Activated T-helper 9 cell treated with anti-CD3 and anti-CD28 coated beads, Interleukin-2, amount 50 U/mL, for 16 hours (primary cell): ENCODE data around the gene GHR.
"Not testable (repeated sequence)": the region's sequence is repeated elsewhere in the genome, so short reads cannot be mapped to it uniquely, and the experiment has no call there.

Experiments
- DNase-seq: peaks from one replicate; pipeline ENCODE4 v3.0.0-alpha.2; 2020; ENCODE audit warnings: low read depth

Gene GHR

GRCh38 chr5:42718591-42718990, 295.4 kb downstream of the GHR start:
- no peak for DNase-seq

- no peak for DNase-seq
Measured at GRCh38 chr5:42719034-42719433, 295.8 kb downstream of the GHR start.

DNA sequence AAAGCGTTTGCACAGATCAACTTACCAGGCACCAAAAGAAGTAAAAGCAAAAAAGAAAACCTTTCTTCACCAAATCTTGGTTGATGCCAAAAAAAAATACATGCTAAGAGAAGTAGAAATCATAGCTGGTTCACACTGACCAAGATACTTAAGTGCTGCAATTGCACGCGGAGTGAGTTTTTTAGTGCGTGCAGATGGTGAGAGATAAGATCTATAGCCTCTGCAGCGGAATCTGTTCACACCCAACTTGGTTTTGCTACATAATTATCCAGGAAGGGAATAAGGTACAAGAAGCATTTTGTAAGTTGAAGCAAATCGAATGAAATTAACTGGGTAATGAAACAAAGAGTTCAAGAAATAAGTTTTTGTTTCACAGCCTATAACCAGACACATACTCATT, 297.0 kb downstream of the GHR start:
- no peak for DNase-seq

DNA sequence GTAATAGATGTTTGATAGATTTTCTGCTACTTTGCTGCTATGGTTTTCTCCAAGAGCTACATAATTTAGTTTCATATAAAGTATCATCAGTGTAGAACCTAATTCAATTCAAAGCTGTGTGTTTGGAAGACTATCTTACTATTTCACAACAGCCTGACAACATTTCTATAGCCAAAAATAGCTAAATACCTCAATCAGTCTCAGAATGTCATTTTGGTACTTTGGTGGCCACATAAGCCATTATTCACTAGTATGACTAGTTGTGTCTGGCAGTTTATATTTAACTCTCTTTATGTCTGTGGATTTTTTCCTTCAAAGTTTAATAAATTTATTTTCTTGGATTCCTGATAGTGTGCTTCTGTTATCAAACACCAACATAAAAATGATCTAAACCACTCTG, 298.2 kb downstream of the GHR start:
- no peak for DNase-seq

DNA sequence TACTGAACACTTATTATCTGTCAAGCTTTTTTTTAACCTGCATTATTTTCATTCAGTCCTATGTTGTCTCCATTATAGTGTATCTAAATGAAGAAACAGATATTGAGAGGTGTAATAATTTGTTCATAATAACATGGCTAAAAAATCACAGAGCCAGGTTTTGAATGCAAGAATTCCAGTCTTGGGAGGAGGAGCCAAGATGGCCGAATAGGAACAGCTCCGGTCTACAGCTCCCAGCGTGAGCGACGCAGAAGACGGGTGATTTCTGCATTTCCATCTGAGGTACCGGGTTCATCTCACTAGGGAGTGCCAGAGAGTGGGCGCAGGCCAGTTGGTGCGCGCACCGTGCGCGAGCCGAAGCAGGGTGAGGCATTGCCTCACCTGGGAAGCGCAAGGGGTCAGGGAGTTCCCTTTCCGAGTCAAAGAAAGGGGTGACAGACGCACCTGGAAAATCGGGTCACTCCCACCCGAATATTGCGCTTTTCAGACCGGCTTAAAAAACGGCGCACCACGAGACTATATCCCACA, 311.4 kb downstream of the GHR start:
- not testable (repeated sequence) for DNase-seq

- DNase-seq: no peak
Measured at GRCh38 chr5:42740920-42741319, 317.7 kb downstream of the GHR start.

- no peak for DNase-seq
Measured at GRCh38 chr5:42745426-42745825, 322.2 kb downstream of the GHR start.

- DNase-seq: no peak
Measured at GRCh38 chr5:42745856-42746255, 322.6 kb downstream of the GHR start.

DNA sequence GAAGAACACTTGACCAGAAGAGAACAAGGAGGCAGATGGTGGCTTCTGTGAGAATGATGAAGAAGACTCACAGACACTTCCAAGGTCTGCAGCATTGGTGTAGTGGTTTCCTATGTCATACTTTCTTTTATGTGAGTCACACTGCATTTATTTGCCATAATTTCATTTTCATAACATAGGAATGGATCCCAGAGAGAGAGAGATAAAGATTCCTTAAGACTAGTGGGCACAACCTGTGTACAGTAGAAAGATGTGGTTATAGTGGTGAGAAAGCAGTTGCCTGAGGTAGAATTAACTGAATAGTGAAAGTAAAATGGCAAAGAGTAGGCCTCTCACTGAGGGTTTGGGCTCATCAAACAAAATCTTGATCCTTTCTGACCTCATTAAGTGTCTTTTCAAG, 325.8 kb downstream of the GHR start:
- DNase-seq: no peak

GRCh38 chr5:42750507-42750906, 327.3 kb downstream of the GHR start:
- no peak for DNase-seq

DNA sequence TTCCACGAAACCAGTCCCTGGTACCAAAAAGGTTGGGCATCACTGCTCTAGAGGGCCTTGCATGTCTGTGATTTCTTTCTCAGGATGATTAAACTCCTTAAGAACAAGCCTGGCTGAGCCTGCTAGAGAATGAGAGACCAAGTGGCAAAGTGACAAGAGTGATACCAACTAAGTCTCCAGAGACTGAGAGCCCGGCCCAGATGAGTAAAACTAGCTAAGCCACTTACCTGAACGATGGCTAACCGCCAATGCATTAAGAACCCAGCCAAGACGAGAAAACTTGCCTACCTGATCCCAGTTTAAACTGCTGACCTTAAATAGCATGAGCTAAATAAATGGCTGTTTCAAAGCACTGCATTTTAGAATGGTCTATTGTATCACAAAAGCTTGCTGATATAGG, 327.8 kb downstream of the GHR start:
- DNase-seq: no peak

GRCh38 chr5:42753099-42753498, 329.9 kb downstream of the GHR start:
- DNase-seq: no peak

- peak; percentile 40 for DNase-seq
Measured at GRCh38 chr5:42756606-42757601, 333.7 kb downstream of the GHR start, which contains the start of gene CCDC152. Gene CCDC152, plus strand, starts transcription at chr5:42756818. Its CDS starts 2,304 bp downstream, at chr5:42759122.

DNA sequence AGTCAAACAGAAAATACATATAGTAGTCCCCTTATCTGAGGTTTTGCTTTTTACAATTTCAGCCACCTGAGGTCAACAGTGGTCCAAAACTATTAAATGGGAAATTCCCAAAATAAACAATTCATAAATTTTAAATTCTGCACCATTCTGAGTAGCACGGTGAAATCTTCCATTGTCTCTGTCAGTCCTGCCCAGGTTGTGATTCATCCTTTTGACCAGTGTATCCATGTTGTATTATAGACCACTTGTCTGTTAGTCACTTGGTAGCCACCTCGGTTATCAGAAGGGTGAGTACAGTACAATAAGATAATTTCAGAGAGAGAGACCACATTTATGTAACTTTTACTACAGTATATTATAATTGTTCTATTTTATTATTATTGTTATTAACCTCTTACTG, 336.2 kb downstream of the GHR start:
- no peak for DNase-seq

DNA sequence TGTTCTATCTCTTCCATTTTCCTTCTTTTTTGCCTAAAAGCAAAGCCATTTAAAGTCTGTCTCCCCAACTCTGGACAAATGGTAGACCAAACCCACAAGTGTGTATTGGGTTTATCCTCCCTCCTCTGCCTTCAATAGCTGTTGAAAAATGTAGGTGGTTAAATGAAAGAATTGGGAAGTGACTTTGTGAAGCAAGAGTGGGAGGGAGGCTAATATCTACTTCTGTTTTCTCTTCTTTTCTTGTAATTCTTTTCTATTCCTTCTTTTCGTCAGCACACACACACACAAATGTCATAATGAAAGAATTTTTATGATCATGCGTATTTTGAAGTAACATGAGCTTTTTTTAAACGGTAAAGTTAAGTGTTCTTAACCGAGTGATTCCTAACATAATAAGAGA, 337.2 kb downstream of the GHR start:
- no peak for DNase-seq

DNA sequence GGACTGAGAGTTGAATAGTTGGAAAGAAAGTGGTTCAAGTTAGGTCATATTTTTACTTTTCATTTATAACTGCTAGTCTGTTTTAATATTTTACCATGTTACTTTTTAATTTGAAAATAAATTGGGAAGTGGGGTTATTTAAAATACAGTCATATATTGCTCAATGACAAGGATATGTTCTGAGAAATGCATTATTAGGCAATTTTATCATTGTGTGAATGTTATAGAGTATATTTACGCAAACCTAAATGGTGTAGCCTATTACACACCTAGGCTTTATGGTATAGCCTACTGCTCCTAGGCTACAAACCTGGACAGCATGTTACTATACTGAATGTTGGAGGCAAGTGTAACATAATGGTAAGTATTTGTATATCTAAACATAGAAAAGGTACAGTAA, 338.6 kb downstream of the GHR start:
- DNase-seq: no peak

GRCh38 chr5:42767491-42768105, 344.4 kb downstream of the GHR start:
- DNase-seq: no peak

DNA sequence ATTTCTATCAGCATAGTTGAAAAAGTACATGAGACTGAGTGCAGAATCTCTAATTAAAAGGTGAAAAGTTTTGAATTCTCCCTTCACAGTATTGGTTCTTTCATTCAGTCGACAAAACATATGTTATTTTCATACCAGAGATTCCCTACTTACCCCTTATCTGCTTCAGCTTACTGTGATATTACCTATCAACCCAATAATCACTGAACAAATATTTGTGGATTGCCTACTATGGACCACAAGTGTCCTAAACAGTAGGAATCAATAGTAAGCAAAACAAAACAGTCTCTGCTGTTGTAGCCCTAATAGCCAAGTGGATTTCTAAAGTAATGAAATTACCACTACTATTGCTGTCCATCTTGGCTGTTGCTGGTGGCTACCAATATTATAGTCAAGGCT, 344.9 kb downstream of the GHR start:
- no peak for DNase-seq

DNA sequence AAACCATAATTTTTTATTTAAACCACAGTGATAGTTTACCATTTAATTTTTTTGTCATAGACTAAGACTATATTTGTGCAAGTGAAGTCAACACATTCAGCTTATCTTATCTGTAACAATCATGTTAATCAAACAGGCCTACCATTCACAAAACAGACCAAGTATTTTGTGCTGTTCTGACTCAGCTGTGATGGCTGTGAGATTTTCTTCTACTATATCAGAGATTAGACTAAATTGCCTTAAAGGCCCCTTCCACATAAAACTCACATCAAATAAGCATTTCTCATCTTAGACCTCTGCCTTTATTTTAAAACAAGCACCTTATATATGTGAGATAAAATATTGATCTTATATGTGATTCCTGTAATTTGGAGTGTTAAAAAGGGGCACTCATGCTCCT, 346.8 kb downstream of the GHR start:
- no peak for DNase-seq
